ENCODE results near the gene STPG1.

STPG1 gene

GRCh38 chr1:24369199-24369598, 44.4 kb downstream of the STPG1 start:
- no peak for DNase-seq

- DNase-seq = no peak
These were observed 46.9 kb downstream of the STPG1 start for GRCh38 chr1:24366707-24367106.

- DNase-seq = no peak
These were observed 48.5 kb downstream of the STPG1 start for GRCh38 chr1:24364975-24365678.

GRCh38 chr1:24364605-24364974, 49.0 kb downstream of the STPG1 start:
- DNase-seq = no peak

GRCh38 chr1:24363994-24364393, 49.6 kb downstream of the STPG1 start:
- no peak for DNase-seq

- DNase-seq = no peak
These were observed 50.5 kb downstream of the STPG1 start for GRCh38 chr1:24362982-24363614.

- no peak for DNase-seq
These were observed 51.2 kb downstream of the STPG1 start for GRCh38 chr1:24362396-24362795.

- no peak for DNase-seq
These were observed 51.8 kb downstream of the STPG1 start for GRCh38 chr1:24361811-24362210.

GRCh38 chr1:24360681-24361080, 52.9 kb downstream of the STPG1 start:
- no peak for DNase-seq

GRCh38 chr1:24357038-24357437, 56.5 kb downstream of the STPG1 start:
- DNase-seq = no peak

- no peak for DNase-seq
These were observed 58.1 kb downstream of the STPG1 start for GRCh38 chr1:24355466-24355865.

- no peak for DNase-seq
These were observed 60.2 kb downstream of the STPG1 start for GRCh38 chr1:24353292-24353891.

GRCh38 chr1:24351918-24352627, 61.5 kb downstream of the STPG1 start:
- DNase-seq = no peak

- no peak for DNase-seq
These were observed 62.3 kb downstream of the STPG1 start for GRCh38 chr1:24351247-24351646.

GRCh38 chr1:24349891-24350290, 63.7 kb downstream of the STPG1 start:
- no peak for DNase-seq

GRCh38 chr1:24348196-24348595, 65.4 kb downstream of the STPG1 start:
- DNase-seq = no peak

GRCh38 chr1:24347159-24347934, 66.2 kb downstream of the STPG1 start:
- no peak for DNase-seq

- DNase-seq = no peak
These were observed 68.2 kb downstream of the STPG1 start for GRCh38 chr1:24345334-24345733.

- no peak for DNase-seq
These were observed 69.4 kb downstream of the STPG1 start for GRCh38 chr1:24344090-24344742.

- DNase-seq = no peak
These were observed 70.0 kb downstream of the STPG1 start for GRCh38 chr1:24343412-24344089.

GRCh38 chr1:24341260-24341659, 72.3 kb downstream of the STPG1 start:
- no peak for DNase-seq

GRCh38 chr1:24340770-24341169, 72.8 kb downstream of the STPG1 start:
- DNase-seq = no peak

All from NCI-H1092 treated with DMSO at 0.1 percent for 48 hours (cell line).